H1 (cell line): ENCODE data around the gene OR52E4.

Experiments
- EP300 ChIP-seq, 2 experiments: IDR thresholded peaks; 1 replicate in 1 of 2; 2 replicates in 1 of 2; pipeline ENCODE4 v1.6.1; 2011 to 2012; ENCODE audit warnings: low read depth in 2 of 2, low read length in 2 of 2, mild to moderate bottlenecking in 2 of 2, borderline replicate concordance in 1 of 2, inconsistent platforms in 1 of 2, moderate library complexity in 1 of 2
- HDAC6 ChIP-seq: IDR thresholded peaks from one replicate; pipeline ENCODE4 v1.7.1; 2012; ENCODE audit warnings: low read depth, mild to moderate bottlenecking, inconsistent platforms, low read length, moderate library complexity
- SP1 ChIP-seq: IDR thresholded peaks from 2 replicates; pipeline ENCODE4 v1.6.1; 2011; ENCODE audit warnings: low read depth, low read length

DNA sequence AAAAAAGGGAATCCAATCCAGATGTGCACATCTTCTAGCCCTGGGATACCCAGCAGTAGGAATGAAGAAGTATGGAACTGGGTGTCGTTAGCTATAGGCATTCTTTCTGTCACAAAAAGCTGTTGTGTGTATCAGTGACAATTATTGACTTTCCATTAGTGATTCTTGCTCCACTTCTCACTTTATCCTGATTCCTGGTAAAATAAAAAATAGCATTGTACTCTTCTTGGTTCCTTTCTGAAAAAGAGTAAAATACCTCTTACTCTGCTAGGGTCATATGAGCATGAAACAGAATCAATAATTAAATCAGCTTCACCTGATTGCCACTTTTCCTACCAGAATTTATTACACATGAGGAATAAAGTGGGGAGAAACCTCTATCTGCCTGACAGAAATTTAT lies 38.6 kb upstream of the OR52E4 start, which contains the start of gene OR52E6:
- TF ChIP-seq SP1 (no peak), EP300 (IDR thresholded peaks at IDR 0.05; ENCODE audit: borderline replicate concordance in 1 of 2, low read depth in 2 of 2, low read length in 2 of 2) (no peak), HDAC6 (no peak)
